Measurements from ENCODE around the gene DCST1.

The DCST1 gene

GRCh38 chr1:155037043-155037442 lies 3.4 kb downstream of the DCST1 start:
- no peak for DNase-seq

DNA sequence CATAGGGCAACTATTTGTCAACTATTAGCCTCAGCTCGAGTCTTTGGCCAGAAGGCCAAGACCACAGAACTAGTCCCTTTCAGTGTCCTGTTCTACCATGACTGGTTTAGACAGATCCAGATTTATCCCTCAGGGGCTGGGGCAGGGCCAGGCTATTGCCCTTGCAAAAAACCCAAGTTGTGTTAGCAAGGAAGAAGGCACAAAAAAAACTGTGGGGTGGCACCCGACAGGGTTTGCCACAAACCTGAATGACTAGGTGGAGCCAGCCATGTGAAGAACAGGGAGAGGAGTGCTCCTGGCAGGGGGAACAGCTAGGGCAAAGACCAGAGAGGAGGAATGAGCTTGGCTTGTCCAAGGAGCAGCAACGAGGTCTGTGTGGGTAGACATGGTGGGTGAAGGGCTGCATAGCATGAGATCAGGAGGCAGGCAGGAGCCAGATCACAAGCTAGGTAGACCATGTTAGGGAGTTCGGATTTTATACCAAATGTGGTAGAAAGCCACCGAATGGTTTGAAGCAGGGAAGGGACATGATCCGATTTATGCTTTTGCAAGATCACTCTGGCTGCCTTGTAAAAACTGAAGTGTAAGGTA lies 4.3 kb downstream of the DCST1 start:
- DNase-seq, result no peak

DNA sequence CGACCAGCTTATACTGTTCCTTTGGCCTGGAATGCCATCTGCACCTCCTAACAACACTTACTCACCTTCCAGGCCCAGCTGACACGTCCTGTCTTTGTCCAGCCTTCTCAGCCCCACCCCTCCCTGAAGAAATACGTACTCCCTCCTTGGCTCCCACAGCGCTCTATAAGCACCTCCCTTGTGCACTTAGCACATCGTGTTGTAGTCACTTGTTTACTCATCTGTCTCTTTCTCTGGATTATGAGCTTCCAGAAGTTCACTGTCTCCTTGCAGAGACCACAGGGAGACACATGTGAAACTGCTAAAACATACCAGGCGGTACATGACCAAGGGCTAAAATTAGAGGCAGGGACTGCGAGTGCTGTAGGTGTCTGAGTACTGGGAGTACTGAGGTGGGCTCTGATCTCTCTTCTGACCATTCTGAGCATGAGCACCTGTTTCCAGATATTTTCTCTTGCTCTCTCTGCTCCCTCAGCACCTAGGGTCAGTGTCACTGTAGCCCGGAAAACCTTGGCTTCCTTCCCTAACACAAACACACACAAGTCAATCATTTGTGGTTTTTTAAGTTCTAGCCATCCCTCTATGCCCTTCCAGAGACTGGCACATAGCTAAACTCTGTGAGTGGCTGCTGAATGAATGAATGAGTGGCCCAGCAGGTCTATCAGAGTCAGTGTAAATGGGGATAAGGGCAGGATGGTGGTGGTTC lies 5.1 kb downstream of the DCST1 start:
- no peak for DNase-seq

GRCh38 chr1:155039308-155039669 lies 5.7 kb downstream of the DCST1 start:
- no peak for DNase-seq

GRCh38 chr1:155040358-155041093 lies 6.9 kb downstream of the DCST1 start:
- DNase-seq, result no peak

DNA sequence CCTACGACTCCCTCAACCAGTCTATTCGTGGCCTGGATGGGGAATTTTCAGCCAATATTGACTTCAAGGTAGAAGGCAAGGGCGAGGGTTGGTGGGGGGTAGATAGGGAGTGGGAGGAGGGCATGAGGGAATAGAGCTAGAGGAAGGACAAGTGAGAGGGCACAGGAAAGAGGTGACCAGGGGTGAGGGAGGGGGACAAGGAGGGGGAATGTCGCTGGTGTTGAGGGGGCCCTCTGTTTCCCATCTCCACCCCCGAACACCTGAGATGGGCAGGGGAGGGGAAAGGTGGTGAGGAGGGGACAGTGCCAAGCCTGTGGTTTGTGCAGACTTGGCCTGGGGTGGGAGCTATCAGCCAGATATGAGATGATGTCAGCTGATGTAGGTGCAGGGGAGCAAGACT lies 9.2 kb downstream of the DCST1 start:
- no peak for DNase-seq

DNA sequence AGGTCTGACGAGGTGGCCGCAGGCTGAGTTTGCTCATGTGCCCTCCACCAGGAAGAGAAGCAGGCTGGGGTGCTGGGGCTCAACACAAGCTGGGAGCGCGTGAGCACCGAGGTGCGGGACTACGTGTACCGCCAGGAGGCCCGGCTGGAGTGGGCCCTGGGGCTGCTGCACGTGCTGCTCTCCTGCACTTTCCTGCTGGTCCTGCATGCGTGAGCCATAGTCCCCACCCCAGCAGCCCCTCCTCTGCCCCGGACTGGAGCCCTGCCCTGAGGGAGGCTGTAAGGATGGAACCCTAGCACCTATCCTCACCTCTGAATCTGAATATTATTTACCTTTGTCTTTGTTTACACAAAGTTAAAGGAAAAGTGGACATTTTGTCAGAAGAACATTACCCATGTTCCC lies 9.7 kb downstream of the DCST1 start:
- no peak for DNase-seq

DNA sequence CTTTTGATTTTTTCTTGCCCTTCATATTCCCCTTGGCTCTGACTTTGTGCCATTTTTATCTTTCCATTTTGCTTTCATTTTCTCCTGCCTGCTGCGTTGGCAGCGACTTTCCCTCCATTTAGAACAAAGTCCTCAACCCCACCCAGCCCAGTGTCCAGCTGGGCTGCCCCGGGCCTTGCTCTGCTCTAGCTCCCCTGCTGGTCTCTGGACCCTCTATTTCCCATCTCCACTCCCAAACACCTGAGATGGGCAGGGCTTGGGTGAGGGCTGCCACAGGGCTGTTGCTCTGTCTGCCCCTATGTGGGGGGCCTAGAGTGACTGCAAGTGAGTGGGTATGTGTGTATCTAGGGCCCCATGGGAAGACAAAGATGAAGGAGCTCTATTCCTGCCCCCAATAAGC lies 10.2 kb downstream of the DCST1 start:
- DNase-seq, result no peak

GRCh38 chr1:155044365-155044764 lies 10.7 kb downstream of the DCST1 start:
- no peak for DNase-seq

DNA sequence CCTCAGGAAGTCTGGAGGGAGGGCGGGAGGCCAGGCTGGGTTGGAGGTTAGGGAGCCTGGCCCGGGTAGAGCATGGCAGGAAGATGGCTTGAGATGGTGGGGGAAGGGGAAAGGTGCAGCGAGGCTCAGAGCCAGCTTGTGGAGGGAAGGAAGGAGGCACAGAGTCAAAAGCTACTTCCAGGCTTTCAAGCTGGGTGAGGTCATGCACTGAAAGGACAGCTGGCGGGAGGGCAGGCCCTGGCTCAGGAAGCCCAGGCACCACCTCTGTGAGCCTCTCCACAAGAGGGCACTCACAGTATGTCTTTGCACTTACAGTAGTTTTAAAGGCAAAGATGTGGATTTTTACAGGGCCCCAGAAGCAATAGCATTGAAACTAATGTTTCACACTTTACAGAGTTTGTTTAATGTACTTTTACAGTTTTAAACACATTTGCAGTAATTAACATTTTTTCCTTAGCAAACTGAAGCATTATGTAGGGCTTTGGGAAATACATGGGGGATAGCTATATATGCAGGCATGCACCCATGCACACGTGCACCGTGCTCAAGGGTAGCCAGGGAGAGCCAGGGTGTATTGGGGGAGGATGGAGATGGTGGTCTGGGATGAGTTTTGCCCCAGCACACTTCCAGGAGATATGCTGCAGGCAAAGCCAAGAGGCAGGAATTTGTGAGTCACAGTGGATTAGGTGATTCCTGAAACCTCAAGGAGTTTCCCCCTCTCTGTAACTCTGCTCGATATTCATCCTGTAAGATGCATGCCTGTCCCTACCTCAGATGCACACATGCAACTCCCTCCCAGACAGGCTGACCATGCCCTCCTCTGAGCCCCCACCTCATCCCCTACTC lies 11.4 kb downstream of the DCST1 start:
- DNase-seq, result peak; percentile 83

DNA sequence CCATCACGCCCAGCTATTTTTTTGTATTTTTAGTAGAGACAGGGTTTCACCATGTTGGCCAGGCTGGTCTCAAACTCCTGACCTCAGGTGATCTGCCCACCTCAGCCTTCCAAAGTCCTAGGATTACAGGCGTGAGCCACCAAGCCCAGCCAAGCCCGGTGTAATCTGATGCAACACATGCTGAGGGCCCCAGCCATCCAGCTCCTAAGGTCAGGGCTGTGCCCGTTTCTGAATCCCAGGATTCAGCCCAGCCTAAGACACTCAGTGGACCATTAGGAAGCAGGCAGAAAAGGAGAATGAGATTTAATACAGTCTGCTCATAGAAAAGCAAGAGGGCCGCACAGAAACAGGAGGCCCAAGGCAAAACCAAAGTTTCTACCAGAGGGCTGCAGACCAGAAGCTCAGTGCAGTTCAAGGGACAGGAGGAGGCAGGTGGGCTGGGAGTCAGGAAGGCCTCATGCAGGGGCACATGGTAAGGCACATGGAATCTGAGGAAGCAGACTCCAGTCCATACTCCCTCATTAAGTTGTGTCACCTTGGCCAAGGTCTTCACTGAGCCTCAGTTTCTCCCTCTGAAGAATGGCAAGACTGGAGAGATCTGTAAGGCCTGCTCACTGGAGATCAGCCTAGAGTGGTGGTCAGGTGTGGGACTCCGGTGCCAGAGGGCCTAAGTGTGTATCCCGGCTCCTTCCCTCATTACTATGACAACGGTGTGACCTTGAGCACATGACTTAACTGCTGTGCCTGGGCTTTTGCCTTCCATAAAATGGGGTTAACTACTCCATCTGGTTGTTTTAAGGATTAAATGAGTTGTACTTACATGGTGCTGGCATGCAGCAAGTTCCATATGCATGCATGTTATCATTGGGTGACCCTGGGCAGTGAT lies 15.1 kb downstream of the DCST1 start:
- DNase-seq, result no peak

GRCh38 chr1:155049651-155050559 lies 16.3 kb downstream of the DCST1 start:
- no peak for DNase-seq

GRCh38 chr1:155050560-155051341 lies 17.1 kb downstream of the DCST1 start, which contains the start of gene ADAM15:
TSS of gene ADAM15 (plus strand) at chr1:155051316. CDS start at chr1:155051387, 71 bp downstream.
- DNase-seq, result peak; percentile 35

DNA sequence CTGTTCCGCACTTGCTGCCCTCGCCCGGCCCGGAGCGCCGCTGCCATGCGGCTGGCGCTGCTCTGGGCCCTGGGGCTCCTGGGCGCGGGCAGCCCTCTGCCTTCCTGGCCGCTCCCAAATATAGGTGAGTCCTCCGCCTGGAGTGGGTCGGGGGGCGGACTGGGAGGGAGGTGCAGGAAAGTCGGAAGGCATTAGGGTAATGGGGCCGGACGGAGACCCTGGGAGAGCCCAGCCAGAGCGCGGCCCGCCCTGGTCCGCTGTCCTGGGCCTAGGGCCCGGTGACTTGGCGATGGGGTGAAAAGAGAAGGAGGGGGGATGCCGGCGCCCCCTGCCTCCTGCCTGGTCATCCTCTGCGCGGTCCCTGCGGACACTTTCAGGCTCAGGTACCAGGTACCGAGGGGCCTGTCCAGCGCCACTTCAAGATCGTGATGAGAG lies 17.7 kb downstream of the DCST1 start:
- no peak for DNase-seq

DNA sequence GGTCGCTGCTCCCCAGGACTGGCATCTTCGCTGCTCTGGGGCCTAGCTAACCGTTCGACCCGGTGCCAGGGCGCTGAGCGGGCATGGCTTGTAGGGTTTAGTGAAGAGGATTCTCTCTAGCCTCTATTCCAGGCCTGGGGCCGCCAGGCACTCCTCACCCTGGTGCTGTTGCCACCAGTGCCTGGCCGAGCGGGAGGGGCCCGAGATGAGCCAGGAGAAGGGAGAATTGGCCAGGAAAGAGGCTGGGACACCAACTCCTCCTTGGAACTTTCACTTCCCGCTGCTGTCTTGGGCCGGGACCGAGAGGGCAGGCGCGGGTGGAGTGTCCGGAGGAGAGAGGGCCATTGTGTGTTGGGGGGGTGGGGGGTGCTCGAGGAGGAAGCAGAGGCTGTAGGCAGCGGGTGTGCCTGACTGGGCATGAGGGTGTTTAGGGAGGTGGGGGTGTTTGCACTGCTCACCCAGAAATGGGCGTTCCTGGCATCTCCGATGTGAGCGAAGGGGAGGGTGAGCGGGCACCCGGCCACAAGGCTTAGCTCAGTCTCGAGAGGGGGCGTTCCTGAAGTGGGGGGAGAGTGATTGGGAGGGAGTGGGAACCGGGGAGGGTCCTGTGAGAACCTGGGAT lies 18.3 kb downstream of the DCST1 start:
- no peak for DNase-seq

- DNase-seq, result no peak
Observed at GRCh38 chr1:155052439-155053395, 19.1 kb downstream of the DCST1 start.

DNA sequence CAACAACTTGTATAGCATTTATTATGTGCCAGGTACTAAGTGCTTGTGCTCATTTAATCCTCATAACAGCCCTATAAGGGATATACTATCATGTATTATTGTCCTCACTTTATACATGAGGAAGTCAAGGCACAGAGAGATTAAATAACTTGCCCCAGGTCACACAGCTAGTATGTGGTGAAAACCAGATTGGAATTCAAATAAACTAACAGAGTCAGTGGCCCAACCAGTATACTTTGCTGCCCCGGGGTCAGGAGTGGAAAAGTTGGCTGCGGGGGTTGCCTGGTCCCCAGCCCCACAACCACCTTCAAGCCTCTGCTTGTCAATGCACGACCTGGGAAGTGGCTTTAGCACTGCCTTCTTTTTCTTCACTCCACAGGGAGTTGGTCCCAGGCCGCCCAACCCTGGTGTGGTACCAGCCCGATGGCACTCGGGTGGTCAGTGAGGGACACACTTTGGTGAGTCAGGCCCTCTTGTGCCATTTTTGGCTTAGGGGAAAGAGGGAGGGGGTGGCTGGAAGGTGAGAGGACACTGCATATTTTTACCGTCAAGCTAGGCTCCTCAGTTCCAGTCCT lies 20.0 kb downstream of the DCST1 start:
- DNase-seq, result no peak

DNA sequence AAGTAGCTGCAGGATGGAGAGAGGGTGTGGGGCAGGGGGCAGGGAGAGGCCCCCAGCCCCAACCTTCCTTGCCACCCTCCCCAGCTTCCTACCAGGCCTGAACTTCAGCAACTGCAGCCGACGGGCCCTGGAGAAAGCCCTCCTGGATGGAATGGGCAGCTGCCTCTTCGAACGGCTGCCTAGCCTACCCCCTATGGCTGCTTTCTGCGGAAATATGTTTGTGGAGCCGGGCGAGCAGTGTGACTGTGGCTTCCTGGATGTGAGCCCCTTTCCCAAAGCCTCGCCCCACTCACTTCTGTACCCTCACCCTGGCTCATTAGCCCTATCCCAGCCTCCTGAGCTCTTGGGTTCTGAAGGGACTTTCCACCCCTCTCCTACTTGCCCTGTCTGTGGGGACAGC lies 23.5 kb downstream of the DCST1 start:
- DNase-seq, result no peak

All from DMS 273 treated with DMSO at 0.1 percent for 48 hours (cell line).